ENCODE data around the gene KPNA6. TPM values are rescaled to one million over a fixed set of nuclear protein-coding genes. Genes with fewer than 3 reads are reported as not detected.

The KPNA6 gene
- total and polyA plus RNA-seq, 9 of the 15 experiments (the other 6 are each of a cell fraction or from before 2014, with no cell fraction given): 20.1 to 54.6 (median 32.2) TPM

DNA sequence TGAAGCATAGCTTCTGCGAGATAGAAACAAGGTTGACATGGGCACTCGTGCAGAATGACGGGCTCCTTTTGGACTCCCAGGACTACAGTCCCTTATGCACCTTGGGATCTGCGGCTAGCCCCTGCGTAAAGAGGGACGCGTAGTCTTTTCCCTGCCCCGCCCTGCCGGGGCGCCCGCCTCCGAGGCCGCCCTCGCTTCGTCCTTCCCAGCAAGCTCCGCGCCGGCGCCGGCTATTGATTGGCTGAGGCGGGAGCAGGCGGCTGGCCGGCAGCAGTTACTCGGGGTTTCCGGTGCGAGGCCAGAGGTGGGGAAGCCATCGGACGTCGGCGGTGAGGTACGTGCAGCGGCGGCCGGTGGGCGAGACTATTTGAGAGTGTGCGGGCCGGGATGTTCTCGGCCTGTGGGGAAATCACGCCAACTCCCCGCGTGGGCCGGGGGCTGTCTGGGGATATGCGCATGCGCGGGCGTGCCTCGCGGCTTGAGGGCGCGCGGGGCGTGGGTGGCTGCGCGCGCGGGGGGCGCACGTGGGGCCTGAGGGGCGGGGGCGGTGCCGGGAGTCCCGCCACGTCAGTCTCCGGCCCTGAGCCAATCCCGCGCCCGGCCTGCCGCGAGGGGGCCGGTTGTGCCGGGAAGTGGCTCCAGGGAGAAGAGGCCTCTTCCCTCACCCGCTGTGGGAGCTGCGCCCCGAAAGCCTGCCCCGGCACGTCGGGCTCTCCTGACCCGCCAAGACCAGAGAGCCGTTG lies 71.8 kb downstream of the KPNA6 start, which contains the start of gene TXLNA (continued):
- peak; percentile 89 for TF ChIP-seq FIP1L1 (IDR thresholded peaks at IDR 0.05; ENCODE audit: low read depth, low read length, poor library complexity, severe bottlenecking)
- TF ChIP-seq MAFG (tag; conservative IDR thresholded peaks at IDR 0.05): no peak
- TF ChIP-seq TCF7L2 (IDR thresholded peaks at IDR 0.05; ENCODE audit: low read depth, low read length): no peak
- peak; percentile 77 for TF ChIP-seq MEIS2 (IDR thresholded peaks at IDR 0.05; ENCODE audit: partially characterized antibody)
- no peak for TF ChIP-seq CC2D1A (IDR thresholded peaks at IDR 0.05)
- peak in 1 of 2 experiments; percentile 55 for TF ChIP-seq AFF1 (IDR thresholded peaks at IDR 0.05; ENCODE audit: low read depth in 1 of 2, partially characterized antibody in 2 of 2)
- peak; percentile 81 for TF ChIP-seq NUFIP1 (IDR thresholded peaks at IDR 0.05; ENCODE audit: partially characterized antibody)
- TF ChIP-seq, protein P1, sequence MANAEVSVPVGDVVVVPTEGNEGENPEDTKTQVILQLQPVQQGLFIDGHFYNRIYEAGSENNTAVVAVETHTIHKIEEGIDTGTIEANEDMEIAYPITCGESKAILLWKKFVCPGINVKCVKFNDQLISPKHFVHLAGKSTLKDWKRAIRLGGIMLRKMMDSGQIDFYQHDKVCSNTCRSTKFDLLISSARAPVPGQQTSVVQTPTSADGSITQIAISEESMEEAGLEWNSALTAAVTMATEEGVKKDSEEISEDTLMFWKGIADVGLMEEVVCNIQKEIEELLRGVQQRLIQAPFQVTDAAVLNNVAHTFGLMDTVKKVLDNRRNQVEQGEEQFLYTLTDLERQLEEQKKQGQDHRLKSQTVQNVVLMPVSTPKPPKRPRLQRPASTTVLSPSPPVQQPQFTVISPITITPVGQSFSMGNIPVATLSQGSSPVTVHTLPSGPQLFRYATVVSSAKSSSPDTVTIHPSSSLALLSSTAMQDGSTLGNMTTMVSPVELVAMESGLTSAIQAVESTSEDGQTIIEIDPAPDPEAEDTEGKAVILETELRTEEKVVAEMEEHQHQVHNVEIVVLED (CRISPR knock-in tag; IDR thresholded peaks at IDR 0.05): peak; percentile 76
- TF ChIP-seq, protein P2, sequence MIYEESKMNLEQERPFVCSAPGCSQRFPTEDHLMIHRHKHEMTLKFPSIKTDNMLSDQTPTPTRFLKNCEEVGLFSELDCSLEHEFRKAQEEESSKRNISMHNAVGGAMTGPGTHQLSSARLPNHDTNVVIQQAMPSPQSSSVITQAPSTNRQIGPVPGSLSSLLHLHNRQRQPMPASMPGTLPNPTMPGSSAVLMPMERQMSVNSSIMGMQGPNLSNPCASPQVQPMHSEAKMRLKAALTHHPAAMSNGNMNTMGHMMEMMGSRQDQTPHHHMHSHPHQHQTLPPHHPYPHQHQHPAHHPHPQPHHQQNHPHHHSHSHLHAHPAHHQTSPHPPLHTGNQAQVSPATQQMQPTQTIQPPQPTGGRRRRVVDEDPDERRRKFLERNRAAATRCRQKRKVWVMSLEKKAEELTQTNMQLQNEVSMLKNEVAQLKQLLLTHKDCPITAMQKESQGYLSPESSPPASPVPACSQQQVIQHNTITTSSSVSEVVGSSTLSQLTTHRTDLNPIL (CRISPR knock-in tag; IDR thresholded peaks at IDR 0.05): no peak
- peak; percentile 74; the same call in 1 of the 2 replicates for TF ChIP-seq MBD2 (IDR thresholded peaks at IDR 0.05; ENCODE audit: borderline replicate concordance, low read depth)
- no peak for TF ChIP-seq NELFE (IDR thresholded peaks at IDR 0.05; ENCODE audit: insufficient read depth, insufficient read length)
- TF ChIP-seq COPS2 (conservative IDR thresholded peaks at IDR 0.05): no peak
- TF ChIP-seq ZNF121 (CRISPR knock-in tag; conservative IDR thresholded peaks at IDR 0.05): no peak
- no peak for TF ChIP-seq ZNF212 (CRISPR knock-in tag; IDR thresholded peaks at IDR 0.05)
- TF ChIP-seq RBM14 (IDR thresholded peaks at IDR 0.05; ENCODE audit: borderline replicate concordance, insufficient read depth, low read depth, low read length): no peak
- TF ChIP-seq HDAC6 (IDR thresholded peaks at IDR 0.05; ENCODE audit: low read depth, low read length): no peak
- TF ChIP-seq POLR2B (IDR thresholded peaks at IDR 0.05; ENCODE audit: low read depth, partially characterized antibody): peak; percentile 90
- TF ChIP-seq MTA3 (IDR thresholded peaks at IDR 0.05; ENCODE audit: borderline replicate concordance): peak; percentile 94
- TF ChIP-seq ESRRA (IDR thresholded peaks at IDR 0.05; ENCODE audit: borderline replicate concordance, low read depth): peak; percentile 45; the same call in 1 of the 2 replicates
- no peak for TF ChIP-seq TAF15 (IDR thresholded peaks at IDR 0.05; ENCODE audit: low read depth, low read length)
- no peak for TF ChIP-seq HLTF (IDR thresholded peaks at IDR 0.05)
